IPS-18a (cell line): ENCODE data around the gene UROC1.

Experiments
- H3K27ac ChIP-seq: one replicate; pipeline ENCODE4 v1.5.1; 2013; ENCODE audit warnings: low read length
- H3K27me3 ChIP-seq: one replicate; pipeline ENCODE4 v1.6.1; 2013; ENCODE audit warnings: mild to moderate bottlenecking, low read length; ENCODE audit not compliant: control insufficient read depth, insufficient read depth
- H3K36me3 ChIP-seq: one replicate; pipeline ENCODE4 v1.6.1; 2013; ENCODE audit warnings: low read depth, low read length; ENCODE audit not compliant: control insufficient read depth
- H3K4me1 ChIP-seq: one replicate; pipeline ENCODE4 v1.6.1; 2013; ENCODE audit warnings: low read depth, low read length; ENCODE audit not compliant: control insufficient read depth
- H3K4me3 ChIP-seq: one replicate; pipeline ENCODE4 v1.5.1; 2013; ENCODE audit warnings: low read length
- H3K9ac ChIP-seq: one replicate; pipeline ENCODE4 v1.6.1; 2013; ENCODE audit warnings: mild to moderate bottlenecking, low read length, moderate library complexity
- H3K9me3 ChIP-seq: one replicate; pipeline ENCODE4 v1.6.1; 2013; ENCODE audit warnings: low read depth, low read length; ENCODE audit not compliant: control insufficient read depth

UROC1 gene

GRCh38 chr3:126517291-126517951, at the start of gene UROC1:
TSS of gene UROC1 (minus strand) at chr3:126517773. CDS start at chr3:126517719, 54 bp downstream.
- H3K9ac ChIP-seq, result no peak within 1 kb of the TSS

GRCh38 chr3:126562737-126563276, 45.2 kb upstream of the UROC1 start:
- Histone ChIP-seq H3K36me3 (no peaks in the 10 kb centered on the region), H3K4me3 (no peak overlapping the region), H3K27me3 (no peaks in the 10 kb centered on the region), H3K9ac (no peak overlapping the region), H3K9me3 (no peaks in the 10 kb centered on the region), H3K4me1 (no peaks in the 10 kb centered on the region), H3K27ac (no peak overlapping the region)

More at GRCh38 chr3:126517291-126517951, at the start of gene UROC1:
- H3K9me3 ChIP-seq, result no peaks in the 10 kb centered on the region
- peaks cover 1% of the 10 kb centered on the region for H3K27me3 ChIP-seq
- no peaks in the 10 kb centered on the region for H3K4me1 ChIP-seq
- no peak within 1 kb of the TSS for H3K27ac ChIP-seq
- H3K36me3 ChIP-seq, result no peaks in the 10 kb centered on the region
- H3K4me3 ChIP-seq, result no peak within 1 kb of the TSS

DNA sequence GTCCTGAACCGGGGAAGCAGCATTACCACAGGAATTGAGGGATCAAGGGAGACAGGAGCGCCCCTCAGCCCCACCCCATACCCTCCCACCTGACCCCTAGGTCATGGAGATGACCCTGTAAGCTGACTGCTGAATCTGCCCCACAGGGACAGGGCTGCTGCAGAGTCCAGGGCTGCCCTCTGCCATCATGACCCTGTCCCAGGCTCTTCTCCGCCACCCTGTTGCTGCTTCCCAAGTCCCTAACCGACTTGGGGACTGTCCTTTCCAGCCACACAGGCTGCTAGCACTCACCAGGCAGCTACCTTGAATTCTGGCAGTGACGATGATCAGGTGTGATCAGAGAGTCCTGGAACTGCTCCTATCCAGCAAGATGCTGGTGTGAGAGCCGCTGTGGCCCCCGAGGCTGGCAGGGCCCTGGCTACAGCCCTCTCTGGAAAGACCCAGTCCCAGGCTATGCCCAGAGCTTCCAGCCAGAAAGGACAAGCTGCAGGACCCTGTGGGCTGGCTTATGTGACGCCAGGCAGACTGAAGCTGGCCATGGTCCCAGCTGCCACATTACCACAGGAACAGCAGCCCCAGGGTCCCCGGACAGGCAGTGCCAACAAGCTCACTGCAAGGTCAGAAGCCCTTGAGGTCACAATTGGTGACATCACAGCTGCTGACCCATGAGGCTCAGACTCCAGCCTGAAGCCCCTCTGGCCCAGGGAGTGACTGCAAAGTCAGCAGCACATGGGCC, 40.9 kb upstream of the UROC1 start, which contains the start of gene C3orf22:
Gene C3orf22, minus strand, starts transcription at position 597 of the 736 bp plus-strand sequence. CDS start 5,542 bp downstream, outside the sequence.
- Histone ChIP-seq H3K36me3 (no peaks in the 10 kb centered on the region), H3K4me1 (no peaks in the 10 kb centered on the region), H3K9ac (no peak within 1 kb of the TSS), H3K27ac (no peak within 1 kb of the TSS), H3K4me3 (no peak within 1 kb of the TSS), H3K9me3 (no peaks in the 10 kb centered on the region), H3K27me3 (no peaks in the 10 kb centered on the region)

GRCh38 chr3:126557761-126558160, 40.2 kb upstream of the UROC1 start:
- Histone ChIP-seq H3K9ac (no peak overlapping the region), H3K27ac (no peak overlapping the region), H3K4me1 (no peaks in the 10 kb centered on the region), H3K9me3 (no peaks in the 10 kb centered on the region), H3K4me3 (no peak overlapping the region), H3K36me3 (no peaks in the 10 kb centered on the region), H3K27me3 (no peaks in the 10 kb centered on the region)

DNA sequence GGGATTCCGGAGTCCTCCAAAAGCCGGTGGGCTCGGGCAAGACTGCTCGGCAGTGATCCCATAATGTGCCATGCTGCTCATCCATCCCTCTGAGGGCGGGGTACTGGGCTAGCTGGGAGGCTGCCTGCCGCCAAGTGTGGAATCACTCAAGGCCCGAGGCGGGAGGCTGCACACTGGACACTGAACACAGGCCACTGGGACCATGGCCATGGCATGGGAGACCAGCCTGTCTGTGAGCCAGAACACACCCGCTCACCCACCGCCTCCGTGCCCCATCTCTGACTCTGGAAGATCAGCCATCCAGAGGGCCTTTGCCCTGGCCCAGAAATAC, 39.8 kb upstream of the UROC1 start:
- no peak overlapping the region for H3K4me3 ChIP-seq
- H3K27me3 ChIP-seq, result no peaks in the 10 kb centered on the region
- no peak overlapping the region for H3K27ac ChIP-seq
- no peaks in the 10 kb centered on the region for H3K9me3 ChIP-seq
- H3K4me1 ChIP-seq, result no peaks in the 10 kb centered on the region
- no peaks in the 10 kb centered on the region for H3K36me3 ChIP-seq
- no peak overlapping the region for H3K9ac ChIP-seq

DNA sequence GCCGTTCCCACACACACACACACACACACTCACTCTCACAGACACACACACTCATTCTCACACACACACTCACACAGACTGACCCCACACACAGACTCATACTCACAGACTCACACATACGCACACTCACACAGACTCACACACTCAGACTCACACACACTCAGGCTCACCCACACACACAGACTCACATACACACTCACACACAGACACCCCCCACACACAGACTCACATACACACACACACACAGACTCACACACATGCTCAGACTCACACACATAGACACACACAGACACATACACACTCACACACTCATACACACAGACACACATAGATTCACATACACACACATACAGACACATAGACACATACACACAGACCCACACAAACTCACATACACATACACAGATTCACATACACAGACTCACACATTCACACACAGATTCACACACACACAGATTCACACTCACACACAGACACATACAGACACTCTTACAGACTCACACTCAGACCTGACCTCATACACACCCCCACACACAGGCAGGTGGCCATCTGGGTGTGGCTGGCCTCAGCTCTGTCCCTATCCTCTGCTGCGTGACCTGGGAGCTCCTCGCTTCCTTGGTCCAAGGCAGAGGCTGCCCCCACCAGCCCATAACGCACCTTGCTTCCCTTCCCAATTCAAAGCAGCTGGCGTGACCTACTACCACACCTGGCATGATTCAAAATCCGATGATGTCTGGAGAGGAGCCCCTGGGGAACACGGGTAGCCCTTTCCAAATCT, 39.3 kb upstream of the UROC1 start:
- H3K9me3 ChIP-seq, result no peaks in the 10 kb centered on the region
- H3K4me1 ChIP-seq, result no peaks in the 10 kb centered on the region
- H3K27ac ChIP-seq, result no peak overlapping the region
- H3K27me3 ChIP-seq, result no peaks in the 10 kb centered on the region
- no peak overlapping the region for H3K9ac ChIP-seq
- H3K4me3 ChIP-seq, result no peak overlapping the region
- no peaks in the 10 kb centered on the region for H3K36me3 ChIP-seq

GRCh38 chr3:126555795-126556636, 38.4 kb upstream of the UROC1 start:
- Histone ChIP-seq H3K27ac (no peak overlapping the region), H3K36me3 (no peaks in the 10 kb centered on the region)

GRCh38 chr3:126554560-126555525, 37.3 kb upstream of the UROC1 start:
- no peaks in the 10 kb centered on the region for H3K27me3 ChIP-seq

More at GRCh38 chr3:126555795-126556636, 38.4 kb upstream of the UROC1 start:
- H3K9me3 ChIP-seq, result no peaks in the 10 kb centered on the region
- H3K4me1 ChIP-seq, result no peaks in the 10 kb centered on the region
- H3K9ac ChIP-seq, result no peak overlapping the region
- no peaks in the 10 kb centered on the region for H3K27me3 ChIP-seq
- H3K4me3 ChIP-seq, result no peak overlapping the region

GRCh38 chr3:126553284-126554084, 35.9 kb upstream of the UROC1 start:
- H3K4me1 ChIP-seq, result peaks cover 13% of the 10 kb centered on the region
- no peak overlapping the region for H3K4me3 ChIP-seq
- H3K36me3 ChIP-seq, result no peaks in the 10 kb centered on the region
- H3K27me3 ChIP-seq, result no peaks in the 10 kb centered on the region
- no peaks in the 10 kb centered on the region for H3K9me3 ChIP-seq
- H3K9ac ChIP-seq, result no peak overlapping the region
- no peak overlapping the region for H3K27ac ChIP-seq

More at GRCh38 chr3:126554560-126555525, 37.3 kb upstream of the UROC1 start:
- no peaks in the 10 kb centered on the region for H3K36me3 ChIP-seq
- no peaks in the 10 kb centered on the region for H3K9me3 ChIP-seq
- no peak overlapping the region for H3K4me3 ChIP-seq
- H3K27ac ChIP-seq, result no peak overlapping the region
- no peaks in the 10 kb centered on the region for H3K4me1 ChIP-seq
- H3K9ac ChIP-seq, result no peak overlapping the region
